ENCODE data around the gene FLT4.

- TF ChIP-seq EZH2 (IDR thresholded peaks at IDR 0.05; ENCODE audit: low read length, missing control alignments) (no peak), CTCF (conservative IDR thresholded peaks at IDR 0.05 in 1 of 2, IDR thresholded peaks at IDR 0.05 in 1 of 2; ENCODE audit: low read depth in 1 of 2, low read length in 2 of 2) (no peak)
Measured at GRCh38 chr5:180623844-180624243, 25.6 kb downstream of the FLT4 start.
